HL-60 (cell line): ENCODE results near the gene ADAMTS17.
"Not testable (repeated sequence)": the region's sequence is repeated elsewhere in the genome, so short reads cannot be mapped to it uniquely, and the experiment has no call there.

ENCODE experiments used
- DNase-seq, 2 experiments: peaks; one replicate each; pipeline ENCODE4 v3.0.0-alpha.2; 2010 to 2020; ENCODE audit warnings: low read depth in 1 of 2, low spot score in 1 of 2
- H3K27ac ChIP-seq: fragments of 250-450 bp; sonication (Bioruptor Pico); replicated peaks from 2 replicates; pipeline ENCODE4 v1.5.1; 2020; ENCODE audit warnings: mild to moderate bottlenecking, moderate library complexity
- H3K27me3 ChIP-seq: fragments of 250-450 bp; sonication (Bioruptor Pico); 2 replicates; pipeline ENCODE4 v1.5.1; 2021; ENCODE audit warnings: mild to moderate bottlenecking, moderate library complexity; ENCODE audit not compliant: insufficient read depth, poor library complexity, severe bottlenecking
- H3K4me3 ChIP-seq: replicated peaks from 2 replicates; pipeline ENCODE4 v1.5.1; 2011; ENCODE audit warnings: mild to moderate bottlenecking, control low read depth, low read length; ENCODE audit not compliant: insufficient read depth
- CTCF ChIP-seq: IDR thresholded peaks from one replicate; pipeline ENCODE4 v1.5.1; 2011; ENCODE audit warnings: low read length, control low read depth, inconsistent platforms; ENCODE audit not compliant: insufficient read depth
- GABPA ChIP-seq: IDR thresholded peaks from 2 replicates; pipeline ENCODE4 v1.6.1; 2012; ENCODE audit warnings: low read depth
- POLR2AphosphoS5 ChIP-seq: IDR thresholded peaks from 2 replicates; pipeline ENCODE4 v1.6.1; 2012; ENCODE audit warnings: low read depth
- REST ChIP-seq: IDR thresholded peaks from 2 replicates; pipeline ENCODE4 v1.6.1; 2012; ENCODE audit warnings: low read depth; ENCODE audit not compliant: insufficient replicate concordance
- SPI1 ChIP-seq: IDR thresholded peaks from 2 replicates; pipeline ENCODE4 v1.6.1; 2012; ENCODE audit warnings: low read depth, mild to moderate bottlenecking, borderline replicate concordance

The ADAMTS17 gene

GRCh38 chr15:99928429-99928981 is 413.3 kb downstream of the ADAMTS17 start:
- peak; percentile 68 to 71 for DNase-seq
- Histone ChIP-seq H3K27me3 (peaks cover 2% of the 10 kb centered on the region), H3K27ac (no peak overlapping the region), H3K4me3 (peak overlapping the region; percentile 26)
- TF ChIP-seq CTCF = no peak
- no peak for TF ChIP-seq GABPA
- TF ChIP-seq SPI1 = no peak
- TF ChIP-seq REST = no peak
- TF ChIP-seq POLR2AphosphoS5 = no peak

- DNase-seq, H3K4me3 ChIP-seq, H3K27ac ChIP-seq, H3K27me3 ChIP-seq: not testable (repeated sequence)
Measured at GRCh38 chr15:99926532-99926931, 415.2 kb downstream of the ADAMTS17 start.

GRCh38 chr15:99925661-99926461 is 415.9 kb downstream of the ADAMTS17 start:
- Histone ChIP-seq H3K4me3 (peak overlapping the region; percentile 51), H3K27me3 (peaks cover 2% of the 10 kb centered on the region), H3K27ac (no peak overlapping the region; the same call in 1 of the 2 replicates)
- DNase-seq = peak; percentile 35 to 38
- TF ChIP-seq REST (no peak), GABPA (no peak), CTCF (no peak), SPI1 (no peak)

- Histone ChIP-seq H3K27ac (no peak overlapping the region), H3K4me3 (no peak overlapping the region), H3K27me3 (peaks cover 2% of the 10 kb centered on the region)
- TF ChIP-seq CTCF (no peak), REST (no peak), SPI1 (no peak), POLR2AphosphoS5 (no peak), GABPA (no peak)
- no peak for DNase-seq
Measured at GRCh38 chr15:99923711-99924110, 418.1 kb downstream of the ADAMTS17 start.
